ENCODE measurements around the gene PDE3A. TPM values are rescaled to one million over a fixed set of nuclear protein-coding genes. Genes with fewer than 3 reads are reported as not detected.

PDE3A gene
- total RNA-seq, 1 experiment from 2014 or later = 2.8 TPM

DNA sequence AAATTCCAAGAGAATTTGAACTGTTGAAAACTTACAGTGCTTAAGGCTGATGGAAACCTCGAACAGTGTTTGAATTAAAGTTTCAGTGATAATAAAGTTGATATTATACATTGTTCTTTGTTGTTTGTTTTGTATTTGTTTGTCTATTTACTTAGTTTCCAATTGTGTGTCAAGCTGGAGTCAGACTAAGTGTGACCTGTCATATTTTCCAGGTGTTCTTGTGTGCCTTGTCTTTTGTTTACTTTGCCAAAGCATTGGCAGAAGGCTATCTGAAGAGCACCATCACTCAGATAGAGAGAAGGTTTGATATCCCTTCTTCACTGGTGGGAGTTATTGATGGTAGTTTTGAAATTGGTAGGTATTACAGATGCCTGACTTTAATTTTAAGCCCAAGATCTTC, 332.8 kb downstream of the PDE3A start (continued):
- TF ChIP-seq, protein P1, sequence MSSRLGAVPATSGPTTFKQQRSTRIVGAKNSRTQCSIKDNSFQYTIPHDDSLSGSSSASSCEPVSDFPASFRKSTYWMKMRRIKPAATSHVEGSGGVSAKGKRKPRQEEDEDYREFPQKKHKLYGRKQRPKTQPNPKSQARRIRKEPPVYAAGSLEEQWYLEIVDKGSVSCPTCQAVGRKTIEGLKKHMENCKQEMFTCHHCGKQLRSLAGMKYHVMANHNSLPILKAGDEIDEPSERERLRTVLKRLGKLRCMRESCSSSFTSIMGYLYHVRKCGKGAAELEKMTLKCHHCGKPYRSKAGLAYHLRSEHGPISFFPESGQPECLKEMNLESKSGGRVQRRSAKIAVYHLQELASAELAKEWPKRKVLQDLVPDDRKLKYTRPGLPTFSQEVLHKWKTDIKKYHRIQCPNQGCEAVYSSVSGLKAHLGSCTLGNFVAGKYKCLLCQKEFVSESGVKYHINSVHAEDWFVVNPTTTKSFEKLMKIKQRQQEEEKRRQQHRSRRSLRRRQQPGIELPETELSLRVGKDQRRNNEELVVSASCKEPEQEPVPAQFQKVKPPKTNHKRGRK (CRISPR knock-in tag; IDR thresholded peaks at IDR 0.05; ENCODE audit: borderline replicate concordance) = no peak
- no peak for TF ChIP-seq NFATC4 (CRISPR knock-in tag; IDR thresholded peaks at IDR 0.05)
- TF ChIP-seq, protein P2, sequence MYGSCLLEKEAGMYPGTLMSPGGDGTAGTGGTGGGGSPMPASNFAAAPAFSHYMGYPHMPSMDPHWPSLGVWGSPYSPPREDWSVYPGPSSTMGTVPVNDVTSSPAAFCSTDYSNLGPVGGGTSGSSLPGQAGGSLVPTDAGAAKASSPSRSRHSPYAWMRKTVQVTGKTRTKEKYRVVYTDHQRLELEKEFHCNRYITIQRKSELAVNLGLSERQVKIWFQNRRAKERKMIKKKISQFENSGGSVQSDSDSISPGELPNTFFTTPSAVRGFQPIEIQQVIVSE (CRISPR knock-in tag; IDR thresholded peaks at IDR 0.05; ENCODE audit: borderline replicate concordance) = no peak

DNA sequence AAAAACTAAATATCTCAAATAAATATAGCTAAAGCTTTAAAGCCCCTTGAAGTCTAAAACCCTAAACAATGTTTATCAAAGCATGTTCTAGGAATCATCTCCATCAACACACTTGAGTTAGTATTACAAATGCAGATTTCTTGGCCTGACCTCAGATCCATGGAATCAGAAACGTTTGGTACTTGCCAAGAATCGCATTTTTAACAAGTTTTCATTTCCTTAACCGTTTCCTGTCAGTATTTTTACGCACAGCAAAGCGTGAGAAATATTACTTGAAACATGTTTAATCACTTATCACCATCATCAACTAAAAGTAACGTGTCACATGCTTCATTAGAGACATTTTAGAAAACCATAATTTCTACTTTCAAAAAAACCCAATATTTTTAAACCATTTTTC, 336.5 kb downstream of the PDE3A start:
- ATAC-seq (no peak), DNase-seq (ENCODE audit: low spot score) (no peak)
- Mint-ChIP-seq H3K27me3 (ENCODE audit: low read depth) (no peaks in the 10 kb centered on the region), H3K4me1 (peaks cover 3% of the 10 kb centered on the region), H3K9me3 (no peaks in the 10 kb centered on the region), H3K36me3 (no peaks in the 10 kb centered on the region), H3K27ac (no peak overlapping the region), H3K4me3 (no peak overlapping the region)
- TF ChIP-seq, protein P3, sequence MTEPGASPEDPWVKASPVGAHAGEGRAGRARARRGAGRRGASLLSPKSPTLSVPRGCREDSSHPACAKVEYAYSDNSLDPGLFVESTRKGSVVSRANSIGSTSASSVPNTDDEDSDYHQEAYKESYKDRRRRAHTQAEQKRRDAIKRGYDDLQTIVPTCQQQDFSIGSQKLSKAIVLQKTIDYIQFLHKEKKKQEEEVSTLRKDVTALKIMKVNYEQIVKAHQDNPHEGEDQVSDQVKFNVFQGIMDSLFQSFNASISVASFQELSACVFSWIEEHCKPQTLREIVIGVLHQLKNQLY (CRISPR knock-in tag; IDR thresholded peaks at IDR 0.05) = no peak
- TF ChIP-seq FOXP1 (CRISPR knock-in tag; IDR thresholded peaks at IDR 0.05; ENCODE audit: borderline replicate concordance) (no peak), SMAD4 (CRISPR knock-in tag; IDR thresholded peaks at IDR 0.05) (no peak), SMAD3 (CRISPR knock-in tag; IDR thresholded peaks at IDR 0.05; ENCODE audit: borderline replicate concordance) (no peak), NFE2L1 (CRISPR knock-in tag; IDR thresholded peaks at IDR 0.05) (no peak), FOXJ3 (CRISPR knock-in tag; IDR thresholded peaks at IDR 0.05; ENCODE audit: borderline replicate concordance) (no peak), JAZF1 (CRISPR knock-in tag; IDR thresholded peaks at IDR 0.05) (no peak), HMGA2 (CRISPR knock-in tag; IDR thresholded peaks at IDR 0.05) (no peak), SOX15 (CRISPR knock-in tag; IDR thresholded peaks at IDR 0.05) (no peak)
- TF ChIP-seq, protein P4, sequence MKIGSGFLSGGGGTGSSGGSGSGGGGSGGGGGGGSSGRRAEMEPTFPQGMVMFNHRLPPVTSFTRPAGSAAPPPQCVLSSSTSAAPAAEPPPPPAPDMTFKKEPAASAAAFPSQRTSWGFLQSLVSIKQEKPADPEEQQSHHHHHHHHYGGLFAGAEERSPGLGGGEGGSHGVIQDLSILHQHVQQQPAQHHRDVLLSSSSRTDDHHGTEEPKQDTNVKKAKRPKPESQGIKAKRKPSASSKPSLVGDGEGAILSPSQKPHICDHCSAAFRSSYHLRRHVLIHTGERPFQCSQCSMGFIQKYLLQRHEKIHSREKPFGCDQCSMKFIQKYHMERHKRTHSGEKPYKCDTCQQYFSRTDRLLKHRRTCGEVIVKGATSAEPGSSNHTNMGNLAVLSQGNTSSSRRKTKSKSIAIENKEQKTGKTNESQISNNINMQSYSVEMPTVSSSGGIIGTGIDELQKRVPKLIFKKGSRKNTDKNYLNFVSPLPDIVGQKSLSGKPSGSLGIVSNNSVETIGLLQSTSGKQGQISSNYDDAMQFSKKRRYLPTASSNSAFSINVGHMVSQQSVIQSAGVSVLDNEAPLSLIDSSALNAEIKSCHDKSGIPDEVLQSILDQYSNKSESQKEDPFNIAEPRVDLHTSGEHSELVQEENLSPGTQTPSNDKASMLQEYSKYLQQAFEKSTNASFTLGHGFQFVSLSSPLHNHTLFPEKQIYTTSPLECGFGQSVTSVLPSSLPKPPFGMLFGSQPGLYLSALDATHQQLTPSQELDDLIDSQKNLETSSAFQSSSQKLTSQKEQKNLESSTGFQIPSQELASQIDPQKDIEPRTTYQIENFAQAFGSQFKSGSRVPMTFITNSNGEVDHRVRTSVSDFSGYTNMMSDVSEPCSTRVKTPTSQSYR (CRISPR knock-in tag; IDR thresholded peaks at IDR 0.05) = no peak
- TF ChIP-seq, protein P5, sequence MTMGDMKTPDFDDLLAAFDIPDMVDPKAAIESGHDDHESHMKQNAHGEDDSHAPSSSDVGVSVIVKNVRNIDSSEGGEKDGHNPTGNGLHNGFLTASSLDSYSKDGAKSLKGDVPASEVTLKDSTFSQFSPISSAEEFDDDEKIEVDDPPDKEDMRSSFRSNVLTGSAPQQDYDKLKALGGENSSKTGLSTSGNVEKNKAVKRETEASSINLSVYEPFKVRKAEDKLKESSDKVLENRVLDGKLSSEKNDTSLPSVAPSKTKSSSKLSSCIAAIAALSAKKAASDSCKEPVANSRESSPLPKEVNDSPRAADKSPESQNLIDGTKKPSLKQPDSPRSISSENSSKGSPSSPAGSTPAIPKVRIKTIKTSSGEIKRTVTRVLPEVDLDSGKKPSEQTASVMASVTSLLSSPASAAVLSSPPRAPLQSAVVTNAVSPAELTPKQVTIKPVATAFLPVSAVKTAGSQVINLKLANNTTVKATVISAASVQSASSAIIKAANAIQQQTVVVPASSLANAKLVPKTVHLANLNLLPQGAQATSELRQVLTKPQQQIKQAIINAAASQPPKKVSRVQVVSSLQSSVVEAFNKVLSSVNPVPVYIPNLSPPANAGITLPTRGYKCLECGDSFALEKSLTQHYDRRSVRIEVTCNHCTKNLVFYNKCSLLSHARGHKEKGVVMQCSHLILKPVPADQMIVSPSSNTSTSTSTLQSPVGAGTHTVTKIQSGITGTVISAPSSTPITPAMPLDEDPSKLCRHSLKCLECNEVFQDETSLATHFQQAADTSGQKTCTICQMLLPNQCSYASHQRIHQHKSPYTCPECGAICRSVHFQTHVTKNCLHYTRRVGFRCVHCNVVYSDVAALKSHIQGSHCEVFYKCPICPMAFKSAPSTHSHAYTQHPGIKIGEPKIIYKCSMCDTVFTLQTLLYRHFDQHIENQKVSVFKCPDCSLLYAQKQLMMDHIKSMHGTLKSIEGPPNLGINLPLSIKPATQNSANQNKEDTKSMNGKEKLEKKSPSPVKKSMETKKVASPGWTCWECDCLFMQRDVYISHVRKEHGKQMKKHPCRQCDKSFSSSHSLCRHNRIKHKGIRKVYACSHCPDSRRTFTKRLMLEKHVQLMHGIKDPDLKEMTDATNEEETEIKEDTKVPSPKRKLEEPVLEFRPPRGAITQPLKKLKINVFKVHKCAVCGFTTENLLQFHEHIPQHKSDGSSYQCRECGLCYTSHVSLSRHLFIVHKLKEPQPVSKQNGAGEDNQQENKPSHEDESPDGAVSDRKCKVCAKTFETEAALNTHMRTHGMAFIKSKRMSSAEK (CRISPR knock-in tag; IDR thresholded peaks at IDR 0.05; ENCODE audit: borderline replicate concordance) = no peak
- TF ChIP-seq, protein P6, sequence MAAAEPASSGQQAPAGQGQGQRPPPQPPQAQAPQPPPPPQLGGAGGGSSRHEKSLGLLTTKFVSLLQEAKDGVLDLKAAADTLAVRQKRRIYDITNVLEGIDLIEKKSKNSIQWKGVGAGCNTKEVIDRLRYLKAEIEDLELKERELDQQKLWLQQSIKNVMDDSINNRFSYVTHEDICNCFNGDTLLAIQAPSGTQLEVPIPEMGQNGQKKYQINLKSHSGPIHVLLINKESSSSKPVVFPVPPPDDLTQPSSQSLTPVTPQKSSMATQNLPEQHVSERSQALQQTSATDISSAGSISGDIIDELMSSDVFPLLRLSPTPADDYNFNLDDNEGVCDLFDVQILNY (CRISPR knock-in tag; IDR thresholded peaks at IDR 0.05) = no peak
- ChIA-PET CTCF (no interaction called here), POLR2A (no interaction called here)
